DMS 273 treated with DMSO at 0.1 percent for 48 hours (cell line): ENCODE results near the gene AP2A2.
"Not testable (repeated sequence)": the region's sequence is repeated elsewhere in the genome, so short reads cannot be mapped to it uniquely, and the experiment has no call there.

ENCODE experiments used
- DNase-seq: peaks from one replicate; lab custom pipeline; 2025; lab: John Stamatoyannopoulos, UW

Gene AP2A2

DNA sequence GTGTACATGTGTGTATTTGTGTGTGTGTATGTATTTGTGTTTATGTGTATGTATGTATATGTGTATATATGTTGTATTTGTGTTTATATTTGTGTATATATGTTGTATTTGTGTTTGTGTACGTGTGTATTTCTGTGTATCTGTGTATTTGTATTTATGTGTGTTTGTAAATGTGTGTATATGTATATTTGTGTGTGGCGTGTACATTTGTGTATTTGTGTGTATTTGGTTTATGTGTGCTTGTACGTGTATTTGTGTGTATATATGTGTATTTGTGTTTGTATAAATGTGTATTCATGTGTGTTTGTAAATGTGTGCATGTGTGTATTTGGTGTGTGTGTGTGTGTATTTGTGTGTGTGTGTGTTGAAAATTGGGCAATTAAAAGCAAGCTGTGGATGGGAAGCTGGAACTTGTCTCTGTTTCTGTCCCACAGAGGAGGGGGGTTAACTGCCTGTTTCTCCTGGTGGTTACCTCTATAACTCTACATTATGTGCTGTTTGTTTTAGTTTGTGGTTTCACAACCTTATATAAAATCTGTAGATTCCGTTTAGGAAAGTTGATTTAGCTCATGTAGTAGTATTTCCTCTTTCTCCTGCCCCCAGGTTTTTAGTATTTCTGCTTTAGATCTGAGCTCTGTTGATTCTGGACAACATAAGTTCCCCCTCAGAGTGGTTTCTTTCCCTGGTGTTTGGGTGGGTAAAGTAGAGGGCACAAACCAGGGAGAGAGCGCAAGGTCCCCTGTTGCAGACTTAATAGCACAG, 28.9 kb downstream of the AP2A2 start:
- DNase-seq, result no peak

DNA sequence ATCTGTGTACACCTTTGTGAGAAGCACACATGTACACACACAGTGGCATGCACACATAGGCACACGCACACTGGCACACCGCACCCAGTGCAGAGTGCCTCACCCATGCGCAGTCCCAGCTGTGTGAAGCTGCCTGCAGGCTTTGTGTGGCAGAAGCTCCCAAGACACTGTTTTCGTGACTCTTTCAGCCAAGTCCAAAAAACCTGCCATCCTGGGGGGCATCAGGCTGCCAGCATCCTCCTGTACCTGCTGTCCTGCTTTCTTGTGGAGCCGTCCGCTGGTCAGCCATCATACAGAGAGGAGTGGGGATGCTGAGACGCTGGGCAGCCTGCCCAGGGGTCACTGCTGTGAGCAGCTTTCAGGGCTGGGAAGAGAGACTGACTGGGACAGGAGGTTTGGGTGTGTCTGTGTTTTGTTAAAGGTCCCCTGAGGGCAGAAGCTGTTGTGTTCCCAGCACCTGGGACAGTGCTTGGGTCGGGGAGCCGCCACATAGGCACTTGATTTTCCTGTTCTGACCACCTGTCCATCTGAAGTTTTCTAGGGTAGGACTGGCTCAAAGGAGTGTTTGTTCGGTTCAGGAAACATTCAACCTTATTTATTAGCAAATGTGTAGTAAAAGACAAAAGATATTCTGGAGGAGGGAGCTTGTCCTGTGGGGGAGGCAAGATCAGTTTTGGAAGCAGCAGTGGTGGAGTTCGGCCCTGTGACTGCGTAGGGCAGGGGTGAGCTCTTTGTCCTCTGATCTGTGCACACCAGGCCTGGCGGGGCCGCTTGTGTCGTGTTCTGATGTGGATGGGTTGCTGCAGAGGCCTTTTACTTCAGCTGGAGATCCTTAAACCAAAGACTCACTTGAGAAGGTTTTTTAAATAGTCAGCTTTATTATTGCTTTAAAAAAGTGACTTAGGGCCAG, 29.7 kb downstream of the AP2A2 start:
- no peak for DNase-seq

DNA sequence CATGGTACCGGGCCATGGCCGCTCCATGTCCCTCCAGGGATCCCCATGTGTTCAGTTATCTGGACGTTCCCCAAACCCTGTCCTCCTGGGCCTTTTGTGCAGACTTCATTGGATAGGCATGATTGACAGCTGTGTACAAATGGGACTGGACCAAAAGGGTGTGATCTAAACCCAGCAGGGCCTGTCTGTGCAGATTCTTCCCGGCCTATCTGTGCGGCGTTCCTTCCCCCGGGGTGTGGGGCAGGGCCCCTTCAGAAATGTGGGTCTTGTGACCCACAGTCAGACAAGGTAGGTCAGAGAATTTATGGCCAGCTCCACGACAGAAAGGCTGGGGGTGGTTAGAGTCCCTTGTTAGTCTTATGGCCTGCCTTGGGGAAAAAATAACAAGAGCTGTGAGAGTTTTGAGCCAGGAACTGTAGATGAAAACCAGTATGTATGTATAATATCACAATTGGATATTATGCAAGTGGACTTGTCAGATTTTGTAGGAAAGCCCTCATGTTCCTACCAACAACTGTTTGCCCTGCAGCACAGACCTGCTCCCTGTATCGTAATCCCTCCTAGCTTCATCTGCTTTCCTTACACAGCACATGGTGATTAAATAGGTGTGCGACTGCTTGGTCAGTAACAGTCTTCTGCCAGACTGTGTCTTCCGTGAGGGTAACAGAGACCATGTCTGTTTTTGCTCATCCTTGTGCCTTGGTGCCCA, 31.7 kb downstream of the AP2A2 start:
- DNase-seq, result no peak

DNA sequence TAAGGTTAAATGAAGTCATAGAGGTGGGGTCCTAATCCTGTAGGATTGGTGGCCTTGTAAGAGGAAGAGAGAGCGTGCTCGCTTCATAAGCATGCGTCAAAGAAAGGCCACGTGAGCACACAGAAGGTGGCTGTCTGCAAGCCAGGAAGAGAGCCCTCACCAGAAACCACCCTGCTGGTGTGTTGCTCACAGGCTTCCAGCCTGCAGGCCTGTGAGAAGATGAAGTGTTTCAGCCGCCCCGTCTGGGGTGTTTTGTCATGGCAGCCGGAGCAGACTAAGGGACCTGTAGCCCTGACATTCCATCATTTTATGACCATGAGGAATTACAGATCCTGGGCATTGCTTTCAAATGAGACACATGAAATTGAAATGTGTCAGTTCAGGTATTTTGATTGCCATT, 32.4 kb downstream of the AP2A2 start:
- DNase-seq, result no peak

DNA sequence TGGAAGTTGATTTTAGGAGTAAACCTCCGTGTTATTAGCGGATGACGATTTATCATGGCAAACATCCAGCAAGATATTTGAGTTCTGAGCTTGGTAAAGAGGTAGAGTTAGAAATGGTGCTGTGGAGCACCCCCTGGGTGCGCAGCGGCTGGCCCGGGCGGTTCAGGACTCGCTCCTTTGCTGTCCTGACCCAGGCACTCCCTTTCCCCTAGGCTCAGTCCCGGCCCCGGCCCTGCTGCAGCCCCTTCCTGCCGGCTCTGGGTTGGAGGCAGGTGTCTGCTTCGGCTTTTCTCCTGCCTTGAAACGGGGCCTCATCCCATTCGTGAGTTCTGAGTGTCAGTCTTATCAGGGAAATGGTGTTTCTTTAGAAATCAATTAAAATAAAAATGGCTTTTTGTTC, 33.4 kb downstream of the AP2A2 start:
- no peak for DNase-seq

DNA sequence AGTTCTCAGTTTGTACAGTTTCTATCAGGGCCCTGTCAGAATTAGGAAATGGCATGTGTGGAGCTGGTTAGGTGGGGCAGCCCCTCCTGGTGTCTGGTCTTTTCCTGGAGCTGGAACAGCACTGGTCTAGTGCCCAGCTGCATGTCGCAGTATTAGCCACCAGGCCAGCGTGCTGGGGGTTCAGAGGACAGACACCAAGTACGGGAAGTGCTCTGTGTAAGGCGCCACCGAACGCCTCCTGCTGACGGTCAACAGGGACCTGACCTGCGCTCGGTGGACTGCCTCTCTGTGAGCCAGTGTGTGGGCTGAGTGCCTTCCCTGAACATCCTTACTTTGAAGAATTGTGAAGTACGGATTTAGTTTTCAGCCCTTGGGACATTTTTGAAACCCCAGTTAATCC, 33.9 kb downstream of the AP2A2 start:
- DNase-seq, result no peak

DNA sequence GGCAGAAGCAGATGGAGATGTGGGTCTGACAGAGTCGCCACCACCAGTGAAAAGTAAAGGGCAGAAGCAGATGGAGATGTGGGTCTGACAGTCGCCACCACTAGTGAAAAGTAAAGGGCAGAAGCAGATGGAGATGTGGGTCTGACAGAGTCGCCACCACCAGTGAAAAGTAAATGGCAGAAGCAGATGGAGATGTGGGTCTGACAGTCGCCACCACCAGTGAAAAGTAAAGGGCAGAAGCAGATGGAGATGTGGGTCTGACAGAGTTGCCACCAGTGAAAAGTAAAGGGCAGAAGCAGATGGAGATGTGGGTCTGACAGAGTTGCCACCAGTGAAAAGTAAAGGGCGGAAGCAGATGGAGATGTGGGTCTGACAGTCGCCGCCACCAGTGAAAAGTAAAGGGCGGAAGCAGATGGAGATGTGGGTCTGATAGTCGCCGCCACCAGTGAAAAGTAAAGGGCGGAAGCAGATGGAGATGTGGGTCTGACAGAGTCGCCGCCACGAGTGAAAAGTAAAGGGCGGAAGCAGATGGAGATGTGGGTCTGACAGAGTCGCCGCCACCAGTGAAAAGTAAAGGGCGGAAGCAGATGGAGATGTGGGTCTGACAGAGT, 35.7 kb downstream of the AP2A2 start:
- DNase-seq, result not testable (repeated sequence)

DNA sequence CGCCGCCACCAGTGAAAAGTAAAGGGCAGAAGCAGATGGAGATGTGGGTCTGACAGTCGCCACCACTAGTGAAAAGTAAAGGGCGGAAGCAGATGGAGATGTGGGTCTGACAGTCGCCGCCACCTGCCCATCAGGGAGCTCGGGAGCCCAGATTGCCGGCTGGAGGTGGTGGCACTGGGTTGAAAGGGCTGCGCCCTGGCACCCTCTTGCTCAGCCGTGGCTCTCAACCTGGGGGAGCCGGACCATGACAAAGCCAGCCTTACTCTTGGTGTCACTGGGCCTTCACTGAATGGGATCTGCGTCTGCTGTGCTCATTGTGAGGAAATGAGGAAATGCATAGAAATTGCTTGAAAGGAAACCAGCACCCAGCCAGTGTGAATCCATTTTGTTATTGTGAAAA, 36.3 kb downstream of the AP2A2 start:
- DNase-seq, result no peak

DNA sequence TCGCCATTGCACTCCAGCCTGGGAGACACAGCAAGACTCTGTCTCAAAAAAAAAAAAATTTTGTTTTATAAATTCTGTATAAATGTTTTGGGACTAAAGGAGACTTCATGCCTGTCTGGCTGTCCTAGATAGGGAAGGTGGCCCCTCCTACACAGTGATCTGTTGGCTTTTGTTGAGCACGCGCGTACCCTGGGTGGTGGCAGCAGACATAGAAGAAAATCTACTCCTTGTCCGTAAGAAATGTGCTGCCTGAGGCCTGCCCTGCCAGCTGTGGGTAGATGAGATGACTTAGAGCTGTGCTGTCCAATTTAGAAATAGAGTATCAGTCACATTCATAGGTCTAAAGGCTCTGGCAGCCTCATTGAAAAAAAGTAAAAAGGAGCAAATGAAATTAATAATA, 37.0 kb downstream of the AP2A2 start:
- no peak for DNase-seq

DNA sequence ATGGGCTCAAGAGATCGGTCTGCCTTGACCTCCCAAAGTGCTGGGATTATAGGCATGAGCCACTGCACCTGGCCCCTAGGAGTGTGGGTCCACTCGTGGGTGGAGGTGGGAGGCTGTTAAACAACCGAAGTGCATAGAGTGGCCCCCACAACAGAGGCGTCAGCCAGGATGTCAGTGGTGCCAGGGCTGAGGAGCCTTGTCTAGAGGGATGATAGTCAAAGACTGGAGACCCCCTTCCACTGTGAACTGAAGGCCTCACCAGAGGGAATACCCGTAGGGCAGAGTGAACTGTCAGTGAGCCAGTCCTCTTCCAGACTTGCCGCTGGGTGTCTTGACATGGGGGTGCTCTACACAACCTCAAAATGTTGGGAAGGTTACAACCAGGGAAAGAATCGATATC, 38.2 kb downstream of the AP2A2 start:
- DNase-seq, result no peak

DNA sequence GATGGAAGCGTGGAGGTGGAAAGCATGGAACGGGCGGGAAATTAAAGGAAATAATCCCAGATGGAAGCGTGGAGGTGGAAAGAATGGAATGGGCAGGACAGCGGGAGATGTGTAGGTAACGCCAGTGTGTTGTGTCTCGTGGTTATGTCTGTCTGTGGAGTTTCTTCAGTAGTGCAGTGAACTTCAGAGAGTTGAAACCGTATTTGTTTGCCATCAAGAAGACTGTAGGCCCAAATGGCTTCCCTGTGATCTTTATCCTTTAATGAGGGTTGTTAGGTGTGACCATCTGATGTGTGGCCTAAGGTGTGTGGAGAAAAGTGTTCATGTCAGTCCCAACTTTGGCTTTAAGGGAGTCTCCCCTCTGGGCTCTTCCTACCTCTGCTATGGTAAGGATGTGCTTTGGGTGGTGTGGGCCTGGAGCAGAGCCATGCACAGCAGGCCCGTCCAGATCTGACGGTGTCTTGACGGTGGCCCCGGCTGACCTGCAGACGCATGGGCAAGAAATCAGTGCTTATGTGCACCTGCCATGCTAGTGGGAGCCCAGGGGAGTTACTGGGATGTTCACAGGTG, 39.6 kb downstream of the AP2A2 start:
- DNase-seq, result no peak

DNA sequence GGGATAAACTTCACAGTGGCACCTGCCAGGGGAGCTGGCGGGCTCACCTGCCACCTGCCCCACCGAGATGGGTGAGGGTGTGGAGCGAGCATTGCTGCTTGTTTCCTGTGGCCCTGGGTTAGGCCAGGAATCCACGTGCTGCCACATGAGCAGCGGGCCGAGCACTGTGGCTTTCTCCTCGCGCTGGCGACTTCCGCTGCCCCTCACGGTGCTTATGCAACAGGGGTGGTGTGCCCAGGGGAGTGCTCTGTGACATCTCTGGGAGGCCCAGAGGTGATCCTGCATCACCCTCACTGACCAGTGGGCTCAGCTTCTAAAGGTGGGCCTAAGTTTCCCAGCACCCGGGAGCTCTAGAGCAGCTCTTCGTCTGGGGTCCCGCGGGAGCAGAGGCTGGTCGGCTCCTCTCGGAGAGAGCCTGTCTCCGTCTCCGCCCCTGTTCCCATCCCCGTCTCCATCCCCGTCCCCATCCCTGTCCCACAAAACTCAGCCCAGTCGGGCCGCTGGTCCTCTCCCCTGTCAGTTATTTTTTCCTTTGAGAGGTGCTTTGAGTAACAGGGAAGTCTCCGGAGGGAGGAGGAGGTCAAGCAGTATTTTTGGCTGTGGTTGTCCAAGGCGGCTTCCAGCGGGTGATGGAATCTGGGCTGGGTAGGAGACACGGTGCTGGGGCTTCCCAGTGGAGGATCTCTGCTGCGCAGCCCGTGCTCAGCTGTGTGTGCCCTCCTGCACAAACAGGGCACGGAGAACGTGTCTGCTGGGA, 42.5 kb downstream of the AP2A2 start:
- no peak for DNase-seq

DNA sequence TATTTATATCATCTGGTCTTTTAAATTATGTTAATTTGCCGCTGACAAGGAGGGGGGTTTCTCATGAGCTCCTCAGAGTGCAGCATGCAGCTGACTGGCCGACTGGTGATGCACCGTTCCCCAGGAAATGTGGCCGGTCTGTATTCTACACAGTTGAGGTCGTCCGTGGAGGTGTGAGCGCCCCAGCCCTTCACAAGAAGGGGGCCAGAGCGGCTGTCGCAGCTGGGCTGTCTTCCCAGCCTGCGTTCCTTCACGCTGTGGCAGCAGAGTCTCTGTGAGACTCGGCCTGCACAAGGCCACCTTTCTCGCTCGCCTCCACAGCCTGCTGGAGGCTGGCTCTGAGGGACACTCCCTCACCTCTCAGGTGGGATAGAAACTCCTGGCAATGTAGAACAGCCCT, 43.2 kb downstream of the AP2A2 start:
- DNase-seq, result no peak

DNA sequence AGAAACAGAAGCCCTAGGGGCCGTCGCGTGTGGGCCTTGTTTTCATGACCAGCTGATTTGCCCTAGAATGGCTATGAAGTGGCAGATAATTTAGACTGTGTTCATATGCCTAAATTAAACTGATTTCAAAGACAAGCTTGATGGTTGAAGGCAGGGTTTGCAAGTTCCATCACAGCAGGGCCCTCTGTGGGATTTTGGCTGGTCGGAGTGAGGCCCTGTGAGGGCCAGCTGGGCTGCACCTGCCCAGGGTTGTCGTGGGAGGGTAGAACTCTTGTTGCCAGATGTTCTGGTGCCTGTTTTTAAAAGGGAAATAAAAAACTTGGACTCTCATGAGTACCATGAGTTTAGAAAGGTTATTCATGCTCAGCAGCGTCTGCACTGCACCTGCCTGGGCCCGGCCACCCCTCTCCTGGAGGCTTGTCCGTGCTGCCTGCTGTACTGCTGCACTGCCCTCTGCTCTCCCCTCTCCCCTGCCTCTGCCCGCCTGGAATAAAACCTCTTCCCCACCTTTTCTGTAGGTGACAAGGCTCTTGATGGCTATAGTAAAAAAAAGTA, 44.1 kb downstream of the AP2A2 start:
- DNase-seq, result no peak

DNA sequence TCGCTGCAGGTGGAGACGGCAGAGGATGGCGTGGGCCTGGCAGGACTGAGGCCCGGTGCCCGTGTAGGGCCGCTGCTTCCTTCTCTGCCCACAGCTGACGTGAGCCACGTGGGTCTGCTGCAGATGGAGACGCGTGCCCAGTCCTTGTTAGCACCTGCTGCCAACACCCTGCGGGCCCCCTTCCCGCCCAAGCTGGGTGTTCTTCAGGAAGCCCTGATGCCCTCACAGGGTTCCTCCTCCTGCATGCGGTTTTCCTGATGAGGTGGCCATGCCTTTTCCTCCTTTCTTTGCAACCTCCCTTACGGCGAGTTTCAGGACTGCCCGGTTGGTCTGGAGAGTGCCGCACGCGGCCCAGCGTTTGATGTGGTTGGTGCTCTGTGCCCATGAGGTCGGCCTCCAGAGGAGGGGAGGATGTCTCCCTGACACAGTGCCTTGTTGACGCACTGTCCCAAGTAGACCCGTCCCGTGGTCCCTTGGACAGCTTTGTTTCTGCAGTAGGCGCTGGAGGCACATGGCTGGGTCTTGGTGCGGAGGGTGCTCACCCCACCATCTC, 44.7 kb downstream of the AP2A2 start:
- DNase-seq, result no peak

DNA sequence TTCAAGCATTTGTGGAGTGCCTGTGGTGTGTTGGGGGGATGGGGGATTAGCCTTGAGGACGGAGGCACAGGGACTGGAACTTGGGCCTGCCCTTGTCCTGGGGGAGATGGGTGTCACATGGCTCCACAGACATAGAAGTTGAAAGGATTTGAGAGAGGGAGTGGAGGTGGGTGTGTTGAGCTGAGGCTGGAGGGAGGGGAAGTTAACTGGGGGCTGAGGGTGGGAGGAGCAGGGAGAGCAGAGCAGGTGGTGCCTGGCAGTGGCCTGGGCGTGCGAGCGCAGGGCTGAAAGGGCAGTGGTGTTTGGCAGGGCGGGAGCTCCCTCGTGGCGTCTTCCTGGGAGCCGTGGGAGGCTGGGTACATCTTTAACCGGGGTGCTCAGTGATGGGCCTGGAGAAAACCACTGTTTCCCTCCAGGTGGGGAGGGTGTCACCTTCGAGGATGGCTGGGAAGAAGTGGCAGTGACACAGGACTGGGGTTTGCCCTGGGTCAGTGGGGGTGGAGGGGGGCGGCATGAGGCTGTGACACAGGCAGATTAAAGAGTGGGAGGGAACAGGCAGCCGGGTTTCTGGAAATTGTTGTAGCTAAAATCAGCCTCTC, 45.5 kb downstream of the AP2A2 start:
- no peak for DNase-seq

DNA sequence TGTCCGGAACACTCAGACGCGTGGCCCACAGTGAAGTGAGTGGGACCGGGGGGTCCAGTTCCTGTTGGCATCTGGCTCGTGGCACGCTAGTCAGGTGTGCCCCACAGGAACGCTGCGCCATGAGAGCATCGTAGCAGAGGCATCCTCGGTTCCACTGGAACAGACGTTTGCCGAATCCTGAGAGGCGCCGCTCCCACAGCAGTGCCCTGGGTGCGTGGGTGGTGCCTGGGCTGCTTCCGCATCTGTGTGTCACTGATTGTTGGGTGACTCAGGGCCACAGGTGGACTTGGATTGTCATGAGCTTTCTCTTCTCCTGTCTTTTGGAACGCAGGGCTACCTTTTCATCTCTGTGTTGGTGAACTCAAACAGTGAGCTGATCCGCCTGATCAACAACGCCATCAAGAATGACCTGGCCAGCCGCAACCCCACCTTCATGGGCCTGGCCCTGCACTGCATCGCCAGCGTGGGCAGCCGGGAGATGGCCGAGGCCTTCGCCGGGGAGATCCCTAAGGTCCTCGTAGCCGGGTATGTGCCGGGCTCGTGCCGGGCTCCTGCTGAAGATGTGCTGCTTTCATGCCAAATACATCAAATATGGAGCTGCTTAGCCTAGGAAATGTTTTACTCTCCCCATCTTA, 46.2 kb downstream of the AP2A2 start:
- DNase-seq, result no peak

DNA sequence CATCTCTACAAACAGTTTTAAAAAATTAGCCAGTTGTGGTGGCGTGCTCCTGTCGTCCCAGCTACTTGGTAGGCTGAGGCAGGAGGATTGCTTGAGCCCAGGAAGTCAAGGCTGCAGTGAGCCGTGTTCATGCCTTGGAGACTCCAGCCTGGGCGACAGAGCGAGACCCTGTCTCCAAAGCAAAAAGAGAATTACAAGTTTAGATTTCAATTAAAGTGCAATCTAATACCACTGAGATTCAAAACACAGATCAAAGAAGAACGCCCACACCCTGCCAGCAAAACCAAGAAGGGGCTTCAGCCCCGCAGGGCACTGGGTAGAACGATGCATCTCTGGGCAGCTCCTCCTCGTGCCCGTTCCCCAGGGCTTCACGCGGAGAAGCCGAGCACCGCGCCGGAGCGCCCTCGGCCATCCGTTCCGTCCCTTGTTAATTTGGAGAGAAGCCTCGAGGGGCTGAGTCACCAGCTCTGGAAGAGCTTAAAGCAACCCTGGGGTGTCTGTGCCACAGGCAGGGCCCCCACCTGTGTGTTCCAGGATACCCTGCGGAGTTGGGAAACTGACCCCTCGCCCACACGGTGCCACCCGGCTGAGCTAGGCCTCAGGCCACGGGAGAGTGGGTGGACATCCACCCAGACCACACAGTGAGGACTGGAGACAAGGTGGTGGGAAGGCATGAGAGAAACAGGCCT, 47.0 kb downstream of the AP2A2 start:
- no peak for DNase-seq

DNA sequence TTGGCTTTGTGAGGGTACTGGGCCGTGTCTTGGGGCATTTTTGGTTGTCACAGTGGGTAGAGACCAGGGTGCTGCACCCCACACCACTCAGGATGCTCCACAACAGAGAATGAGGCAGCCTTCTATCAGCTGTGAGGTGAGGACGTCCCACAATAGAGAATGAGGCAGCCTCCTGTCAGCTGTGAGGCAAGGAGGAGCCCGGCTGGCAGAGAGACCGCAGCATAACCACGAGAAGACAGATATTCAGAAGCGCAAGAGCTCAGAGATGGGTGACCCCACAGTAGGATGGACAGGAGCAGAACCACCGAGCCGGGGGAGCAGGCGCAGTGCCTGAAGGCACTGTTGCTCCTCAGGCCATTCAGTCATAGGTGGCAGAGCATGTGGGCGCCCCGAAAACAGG, 47.6 kb downstream of the AP2A2 start:
- DNase-seq, result no peak
